Spleen (tissue), 7 donors: ENCODE results near the gene COL28A1.

Source experiments
- CTCF ChIP-seq, 11 experiments: fragments of 200-600 bp in 7 of 11; fragments of 450-650 bp in 4 of 11; sonication (generic) in 4 of 11; IDR thresholded peaks in 8 of 11; conservative IDR thresholded peaks in 3 of 11; 1 replicate in 7 of 11; 2 replicates in 4 of 11; pipeline versions ENCODE4 v1.4.0 to v1.8.0; 2016 to 2021; ENCODE audit warnings: antibody characterized with exemption in 11 of 11, inconsistent platforms in 4 of 11, mild to moderate bottlenecking in 1 of 11
- POLR2A ChIP-seq, 3 donors: fragments of 450-650 bp; IDR thresholded peaks; one replicate each; pipeline ENCODE4 v1.5.1; 2017; ENCODE audit warnings: antibody characterized with exemption in 3 of 3, mild to moderate bottlenecking in 1 of 3
- donor health status: DM: no; HTN: no; CAD: no; lungs with moderate emphysema.
- donor health status: DM: no; HTN: no; CAD: no.
- donor health status: DM: no; HTN: no; CAD: no.

DNA sequence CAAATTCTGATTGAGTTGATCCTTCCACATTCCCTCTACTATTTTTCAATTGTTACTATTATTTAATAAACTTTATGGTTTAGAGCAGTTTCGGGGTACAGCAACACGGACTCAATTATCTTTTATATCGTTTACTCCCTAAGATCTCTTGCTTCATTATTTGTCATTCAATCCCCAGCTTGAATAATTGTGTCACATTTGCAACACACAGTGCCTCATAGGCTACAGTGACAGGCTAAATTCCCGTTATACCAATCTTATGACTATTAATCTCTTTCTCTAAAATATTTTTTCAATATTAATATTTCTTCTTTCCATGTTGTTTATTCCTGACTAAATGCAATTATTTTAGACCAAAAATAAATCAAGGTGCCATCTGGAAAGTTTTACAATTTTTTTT, 4.0 kb upstream of the COL28A1 start:
- TF ChIP-seq CTCF (IDR thresholded peaks at IDR 0.05 in 8 of 11, conservative IDR thresholded peaks at IDR 0.05 in 3 of 11) = no peak
- no peak for TF ChIP-seq POLR2A (IDR thresholded peaks at IDR 0.05)
